MCF 10A (cell line): ENCODE data around the gene TRAPPC5. TPM values are rescaled to one million over a fixed set of nuclear protein-coding genes. Genes with fewer than 3 reads are reported as not detected.

Experiments used
- BruUV-seq: library from RNA; stranded (reverse); fragments of 400-500 nt; replicated peaks from 2 replicates; lab custom pipeline; 2021; lab: Mats Ljungman, UMichigan
- CTCF ChIA-PET: fragments of 300-600 bp; sonication (Branson Sonifier 250); formaldehyde crosslinking; extraction: SDS; loops from one replicate; lab custom pipeline; 2021; ENCODE audit warnings: antibody characterized with exemption, inconsistent platforms; lab: Yijun Ruan, JAX
- POLR2A ChIA-PET: fragments of 300-600, 350-650 bp; sonication (Branson Sonifier 250); formaldehyde crosslinking; extraction: SDS; loops from one replicate; lab custom pipeline; 2020; ENCODE audit warnings: antibody characterized with exemption, inconsistent platforms; lab: Yijun Ruan, JAX
- DNase-seq: peaks from one replicate; pipeline ENCODE4 v3.0.0-alpha.2; 2018; ENCODE audit not compliant: unreplicated experiment
- H3K27ac Mint-ChIP-seq: one replicate; pipeline ENCODE4 v1.8.0; 2022; ENCODE audit warnings: mild to moderate bottlenecking, low read depth, mixed read lengths; ENCODE audit not compliant: unreplicated experiment
- H3K27me3 Mint-ChIP-seq: one replicate; pipeline ENCODE4 v1.8.0; 2022; ENCODE audit warnings: mixed read lengths; ENCODE audit not compliant: insufficient read depth, unreplicated experiment
- H3K36me3 Mint-ChIP-seq: one replicate; pipeline ENCODE4 v1.8.0; 2022; ENCODE audit warnings: mild to moderate bottlenecking, moderate library complexity, mixed read lengths; ENCODE audit not compliant: insufficient read depth, unreplicated experiment
- H3K4me1 Mint-ChIP-seq: one replicate; pipeline ENCODE4 v1.8.0; 2022; ENCODE audit warnings: mixed read lengths; ENCODE audit not compliant: insufficient read depth, unreplicated experiment
- H3K4me3 Mint-ChIP-seq: one replicate; pipeline ENCODE4 v1.8.0; 2022; ENCODE audit warnings: mild to moderate bottlenecking, moderate library complexity, mixed read lengths; ENCODE audit not compliant: unreplicated experiment
- H3K9me3 Mint-ChIP-seq: one replicate; pipeline ENCODE4 v1.8.0; 2022; ENCODE audit warnings: mixed read lengths; ENCODE audit not compliant: unreplicated experiment
- intact Hi-C: fragments of 100-400 bp; cut with micrococcal nuclease; formaldehyde crosslinking; loops from 2 replicates; pipeline ENCODE4 v1.14.1; 2022
- total RNA-seq: library from RNA; stranded (reverse); gene quantifications from 2 replicates; pipeline ENCODE4 v1.2.3, GENCODE V29; 2022
- TF ChIP-seq, protein P1 (sequence below): fragments of 200-600 bp; IDR thresholded peaks from one replicate; pipeline ENCODE4 v1.8.0; 2022; ENCODE audit warnings: antibody characterized with exemption, mild to moderate bottlenecking; ENCODE audit not compliant: unreplicated experiment

Gene TRAPPC5
- total RNA-seq, 1 experiment from 2014 or later, result 123 TPM

DNA sequence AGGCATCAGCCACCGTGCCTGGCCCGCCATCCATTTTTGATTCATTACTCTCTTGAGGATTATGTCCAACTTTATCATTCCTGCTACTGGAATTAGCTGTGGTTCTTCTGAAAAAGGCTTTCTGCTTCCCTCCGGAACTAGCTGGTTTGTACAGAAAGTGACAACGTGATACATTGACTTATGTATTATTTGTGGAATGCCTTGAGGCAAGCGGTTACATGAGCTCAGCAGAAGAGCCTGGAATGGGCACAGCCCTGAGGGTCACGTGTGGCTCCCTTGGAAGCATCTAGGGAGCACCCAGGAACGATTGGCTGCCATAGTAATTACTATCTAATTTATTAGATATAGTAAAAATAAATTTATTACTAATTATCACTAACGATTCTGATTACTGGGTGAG, 26.2 kb upstream of the TRAPPC5 start:
- no peaks in the 10 kb centered on the region for H3K9me3 Mint-ChIP-seq
- no peaks in the 10 kb centered on the region for H3K27me3 Mint-ChIP-seq
- CTCF ChIA-PET, result interaction anchor here (0.6 to 6.4 kb wide), 9 partner anchors 9 to 866 kb away, joined by 3 to 31 read pairs (median 4); partner anchors contain the start of gene TRAPPC5
- intact Hi-C loops, result no loop called here
- TF ChIP-seq, protein P1, sequence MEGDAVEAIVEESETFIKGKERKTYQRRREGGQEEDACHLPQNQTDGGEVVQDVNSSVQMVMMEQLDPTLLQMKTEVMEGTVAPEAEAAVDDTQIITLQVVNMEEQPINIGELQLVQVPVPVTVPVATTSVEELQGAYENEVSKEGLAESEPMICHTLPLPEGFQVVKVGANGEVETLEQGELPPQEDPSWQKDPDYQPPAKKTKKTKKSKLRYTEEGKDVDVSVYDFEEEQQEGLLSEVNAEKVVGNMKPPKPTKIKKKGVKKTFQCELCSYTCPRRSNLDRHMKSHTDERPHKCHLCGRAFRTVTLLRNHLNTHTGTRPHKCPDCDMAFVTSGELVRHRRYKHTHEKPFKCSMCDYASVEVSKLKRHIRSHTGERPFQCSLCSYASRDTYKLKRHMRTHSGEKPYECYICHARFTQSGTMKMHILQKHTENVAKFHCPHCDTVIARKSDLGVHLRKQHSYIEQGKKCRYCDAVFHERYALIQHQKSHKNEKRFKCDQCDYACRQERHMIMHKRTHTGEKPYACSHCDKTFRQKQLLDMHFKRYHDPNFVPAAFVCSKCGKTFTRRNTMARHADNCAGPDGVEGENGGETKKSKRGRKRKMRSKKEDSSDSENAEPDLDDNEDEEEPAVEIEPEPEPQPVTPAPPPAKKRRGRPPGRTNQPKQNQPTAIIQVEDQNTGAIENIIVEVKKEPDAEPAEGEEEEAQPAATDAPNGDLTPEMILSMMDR, result no peak
- no peak overlapping the region for H3K27ac Mint-ChIP-seq
- BruUV-seq, result no TSS peak
- POLR2A ChIA-PET, result interaction anchor here (0.7 to 1.1 kb wide), 5 partner anchors 27 to 692 kb away, joined by 3 to 6 read pairs (median 3); no protein-coding TSS in a partner anchor
- no peak overlapping the region for H3K4me3 Mint-ChIP-seq
- peaks cover 6% of the 10 kb centered on the region for H3K4me1 Mint-ChIP-seq
- DNase-seq, result no peak
- no peaks in the 10 kb centered on the region for H3K36me3 Mint-ChIP-seq

DNA sequence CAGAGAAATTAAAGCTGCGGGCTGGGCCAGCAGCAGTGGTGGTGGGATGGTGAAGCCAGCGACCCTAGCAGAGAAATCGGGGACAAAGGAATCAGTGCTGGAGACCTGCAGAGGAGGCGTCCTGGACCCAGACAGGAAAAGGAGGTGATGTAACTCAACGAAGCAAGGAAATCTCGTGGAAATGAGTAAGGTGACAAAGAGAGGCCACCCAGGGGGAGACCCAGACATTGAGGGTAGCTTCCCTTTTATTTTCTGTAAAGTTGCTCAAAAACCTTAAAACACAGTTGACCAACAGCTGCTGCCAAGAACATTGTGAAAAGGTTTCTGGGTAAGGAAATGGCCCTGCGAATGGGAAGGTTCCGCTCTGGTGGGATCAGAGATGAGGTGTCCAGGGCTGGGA, 25.1 kb upstream of the TRAPPC5 start:
- intact Hi-C loops, result no loop called here
- H3K27ac Mint-ChIP-seq, result no peak overlapping the region
- TF ChIP-seq, protein P1, result no peak
- H3K36me3 Mint-ChIP-seq, result no peaks in the 10 kb centered on the region
- no peak overlapping the region for H3K4me3 Mint-ChIP-seq
- H3K9me3 Mint-ChIP-seq, result no peaks in the 10 kb centered on the region
- BruUV-seq, result no TSS peak
- peaks cover 6% of the 10 kb centered on the region for H3K4me1 Mint-ChIP-seq
- no peaks in the 10 kb centered on the region for H3K27me3 Mint-ChIP-seq
- CTCF ChIA-PET, result interaction anchor here (0.6 to 6.4 kb wide), 5 partner anchors 11 to 302 kb away, joined by 3 to 31 read pairs (median 3); partner anchors contain the start of genes STXBP2 and TRAPPC5
- DNase-seq, result no peak
- POLR2A ChIA-PET, result interaction anchor here (1.2 kb wide), 1 partner anchor 18 kb away, joined by 4 read pairs; the partner anchor contains the start of gene STXBP2

DNA sequence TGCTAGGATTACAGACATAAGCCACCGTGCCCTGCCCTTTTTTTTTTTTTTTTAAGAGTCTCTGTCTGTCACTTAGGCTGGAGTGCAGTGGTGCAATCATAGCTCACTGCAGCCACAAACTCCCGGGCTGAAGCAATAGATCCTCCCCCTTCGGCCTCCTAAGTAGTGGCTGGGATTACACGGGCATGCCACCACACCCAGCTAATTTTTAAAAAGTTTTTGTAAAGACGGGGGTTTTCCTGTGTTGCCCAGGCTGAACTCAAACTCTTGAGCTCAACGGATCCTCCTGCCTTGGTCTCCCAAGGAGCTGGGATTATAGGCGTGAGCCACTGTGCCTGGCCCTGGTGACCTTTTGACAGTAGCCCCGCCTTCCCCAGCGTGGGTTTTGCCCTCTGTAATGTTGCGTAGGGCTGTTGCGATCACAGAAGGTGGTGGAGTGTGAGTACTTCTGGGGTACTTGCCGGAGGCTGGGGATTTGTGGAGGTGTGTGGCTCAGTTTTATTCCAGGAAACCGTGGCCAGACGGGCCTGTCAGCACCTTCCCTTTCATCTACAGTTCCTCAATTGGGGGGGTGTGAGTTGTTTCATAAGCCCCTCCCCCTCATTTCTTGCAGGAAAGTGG, 23.4 kb upstream of the TRAPPC5 start:
- CTCF ChIA-PET, result interaction anchor here (0.5 to 6.4 kb wide), 7 partner anchors 16 to 220 kb away, joined by 3 to 31 read pairs (median 3); partner anchors contain the start of gene TRAPPC5
- H3K9me3 Mint-ChIP-seq, result no peaks in the 10 kb centered on the region
- POLR2A ChIA-PET, result no interaction called here
- H3K4me3 Mint-ChIP-seq, result no peak overlapping the region
- peaks cover 8% of the 10 kb centered on the region for H3K27me3 Mint-ChIP-seq
- TF ChIP-seq, protein P1, result no peak
- peaks cover 6% of the 10 kb centered on the region for H3K4me1 Mint-ChIP-seq
- intact Hi-C loops, result no loop called here
- no peak overlapping the region for H3K27ac Mint-ChIP-seq
- no peaks in the 10 kb centered on the region for H3K36me3 Mint-ChIP-seq
- DNase-seq, result peak; percentile 38
- BruUV-seq, result no TSS peak

DNA sequence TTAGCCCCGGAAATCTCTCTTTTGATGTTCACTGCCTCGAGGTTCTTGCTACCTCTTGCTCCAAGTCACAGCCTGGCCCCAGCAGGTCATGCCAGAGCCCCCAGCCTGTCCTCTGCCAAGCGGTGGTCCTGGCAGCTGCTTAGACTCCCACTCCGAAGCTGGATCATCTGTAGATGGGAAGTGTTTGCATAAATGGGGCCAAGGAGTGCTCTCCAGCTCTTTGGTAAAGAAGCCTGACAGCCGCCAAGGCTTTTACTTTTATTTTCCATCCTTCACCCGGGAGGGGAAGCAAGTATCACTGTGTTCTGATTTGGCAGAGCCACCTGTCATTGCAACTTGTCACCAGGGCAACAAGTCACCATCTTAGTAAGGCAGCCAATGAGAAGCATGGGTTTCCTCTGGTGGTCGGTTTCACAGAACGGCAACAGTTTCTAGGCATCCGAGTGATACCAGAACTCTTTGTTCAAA, 22.4 kb upstream of the TRAPPC5 start:
- TF ChIP-seq, protein P1, result no peak
- ChIA-PET CTCF (interaction anchor here (0.7 to 6.4 kb wide), 3 partner anchors 23 to 219 kb away, joined by 3 to 31 read pairs (median 3); partner anchors contain the start of gene TRAPPC5), POLR2A (no interaction called here)

More for the DNA sequence above, 22.4 kb upstream of the TRAPPC5 start:
- DNase-seq, result no peak
- H3K27ac Mint-ChIP-seq, result no peak overlapping the region
- no peaks in the 10 kb centered on the region for H3K9me3 Mint-ChIP-seq
- H3K36me3 Mint-ChIP-seq, result no peaks in the 10 kb centered on the region
- H3K4me1 Mint-ChIP-seq, result peaks cover 6% of the 10 kb centered on the region
- no TSS peak for BruUV-seq
- intact Hi-C loops, result no loop called here
- H3K27me3 Mint-ChIP-seq, result peaks cover 10% of the 10 kb centered on the region
- H3K4me3 Mint-ChIP-seq, result no peak overlapping the region
